Sigmoid colon (tissue), 7 donors: ENCODE data around the gene ABLIM3. TPM values are rescaled to one million over a fixed set of nuclear protein-coding genes. Genes with fewer than 3 reads are reported as not detected.

Experiments
- DNase-seq: peaks from one replicate; pipeline ENCODE4 v3.0.0-alpha.2; 2019
- H3K27ac ChIP-seq, 4 donors: fragments of 200-600 bp; sonication (generic); one replicate each; pipeline ENCODE4 v1.5.1; 2016 to 2019; ENCODE audit warnings: mild to moderate bottlenecking in 1 of 4
- H3K27me3 ChIP-seq, 3 donors: fragments of 200-600 bp; sonication (generic); one replicate each; pipeline ENCODE4 v1.5.1; 2019; ENCODE audit warnings: mild to moderate bottlenecking in 1 of 3
- H3K36me3 ChIP-seq, 4 donors: fragments of 200-600 bp; sonication (generic); one replicate each; pipeline ENCODE4 v1.5.1; 2016 to 2019
- H3K4me1 ChIP-seq, 4 donors: fragments of 200-600 bp; sonication (generic); one replicate each; pipeline ENCODE4 v1.5.1; 2017 to 2019
- H3K4me3 ChIP-seq, 4 donors: fragments of 200-600 bp; sonication (generic); one replicate each; pipeline ENCODE4 v1.5.1; 2017 to 2019; ENCODE audit warnings: mild to moderate bottlenecking in 2 of 4, moderate library complexity in 1 of 4
- H3K9me3 ChIP-seq, 4 donors: fragments of 200-600 bp in 3 of 4; sonication (generic) in 3 of 4; one replicate each; pipeline versions ENCODE4 v1.5.1 to v1.6.1; 2013 to 2019
- EP300 ChIP-seq, 4 donors: sonication (generic); formaldehyde crosslinking; IDR thresholded peaks; one replicate each; pipeline ENCODE4 v1.6.1; 2017; ENCODE audit warnings: antibody characterized with exemption in 4 of 4
- POLR2A ChIP-seq, 2 donors: fragments of 450-650 bp; IDR thresholded peaks; one replicate each; pipeline ENCODE4 v1.6.1; 2016; ENCODE audit warnings: antibody characterized with exemption in 2 of 2, mild to moderate bottlenecking in 2 of 2, moderate library complexity in 2 of 2
- POLR2AphosphoS5 ChIP-seq, 4 donors: sonication (generic); formaldehyde crosslinking; IDR thresholded peaks; one replicate each; pipeline ENCODE4 v1.6.1; 2017; ENCODE audit warnings: antibody characterized with exemption in 4 of 4
- WGBS, 2 donors: extraction: QIAGEN DNeasy Blood & Tissue Kit; methylation state at CpG; one replicate each; pipeline ENCODE4 v1.1.7; 2013; 5-methylcytosine and 5-hydroxymethylcytosine counted together
- intact Hi-C: fragments of 100-400 bp; cut with DNase I; formaldehyde crosslinking; loops from one replicate; pipeline ENCODE4 v1.15.1; 2023
- polyA plus RNA-seq, 3 donors: library from polyadenylated mRNA; stranded (reverse); fragments of 200-250 nt; gene quantifications; one replicate each; pipeline ENCODE4 v1.2.3, GENCODE V29; 2013
- total RNA-seq, 4 donors: library from RNA; depleted of rRNA; stranded (reverse); fragments of >200 nt; gene quantifications; one replicate each; pipeline ENCODE4 v1.1.0, GENCODE V29; 2016
- TF ChIP-seq, protein P1 (sequence below), 4 experiments: fragments of 450-650 bp in 3 of 4; fragments of 200-600 bp in 1 of 4; IDR thresholded peaks; one replicate each; pipeline ENCODE4 v1.5.1; 2016 to 2019; ENCODE audit warnings: antibody characterized with exemption in 4 of 4, mild to moderate bottlenecking in 3 of 4, moderate library complexity in 2 of 4
- donor health status: healthy with polysubstance abuse.
- donor health status: Bipolar disorder and iron deficiency.
- donor health status: healthy.

The ABLIM3 gene
- total and polyA plus RNA-seq, 7 donors: 5.8 to 19.9 (median 11.4) TPM

DNA sequence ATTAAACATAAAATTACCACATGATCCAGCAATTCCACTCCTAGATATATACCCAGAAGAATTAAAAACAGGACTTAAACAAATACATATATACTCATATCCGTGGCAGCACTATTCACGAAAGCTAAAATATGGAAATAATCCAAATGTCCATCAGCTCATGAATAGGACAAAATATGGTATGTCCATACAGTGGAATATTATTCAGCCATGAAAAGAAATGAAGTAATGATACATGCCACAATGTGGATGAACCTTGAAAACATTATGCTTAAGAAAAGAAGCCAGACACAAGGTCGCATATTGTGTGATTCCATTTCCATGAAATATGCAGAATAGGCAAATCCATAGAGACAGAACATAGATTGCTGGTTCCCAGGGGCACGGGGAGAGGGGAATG lies 105.6 kb downstream of the ABLIM3 start:
- Histone ChIP-seq H3K9me3 (no peaks in the 10 kb centered on the region), H3K27me3 (no peaks in the 10 kb centered on the region), H3K27ac (no peak overlapping the region), H3K36me3 (no peaks in the 10 kb centered on the region), H3K4me1 (no peaks in the 10 kb centered on the region), H3K4me3 (no peak overlapping the region)
- TF ChIP-seq EP300 (IDR thresholded peaks at IDR 0.05) (no peak), POLR2AphosphoS5 (IDR thresholded peaks at IDR 0.05) (no peak), POLR2A (IDR thresholded peaks at IDR 0.05) (no peak)
- TF ChIP-seq, protein P1, sequence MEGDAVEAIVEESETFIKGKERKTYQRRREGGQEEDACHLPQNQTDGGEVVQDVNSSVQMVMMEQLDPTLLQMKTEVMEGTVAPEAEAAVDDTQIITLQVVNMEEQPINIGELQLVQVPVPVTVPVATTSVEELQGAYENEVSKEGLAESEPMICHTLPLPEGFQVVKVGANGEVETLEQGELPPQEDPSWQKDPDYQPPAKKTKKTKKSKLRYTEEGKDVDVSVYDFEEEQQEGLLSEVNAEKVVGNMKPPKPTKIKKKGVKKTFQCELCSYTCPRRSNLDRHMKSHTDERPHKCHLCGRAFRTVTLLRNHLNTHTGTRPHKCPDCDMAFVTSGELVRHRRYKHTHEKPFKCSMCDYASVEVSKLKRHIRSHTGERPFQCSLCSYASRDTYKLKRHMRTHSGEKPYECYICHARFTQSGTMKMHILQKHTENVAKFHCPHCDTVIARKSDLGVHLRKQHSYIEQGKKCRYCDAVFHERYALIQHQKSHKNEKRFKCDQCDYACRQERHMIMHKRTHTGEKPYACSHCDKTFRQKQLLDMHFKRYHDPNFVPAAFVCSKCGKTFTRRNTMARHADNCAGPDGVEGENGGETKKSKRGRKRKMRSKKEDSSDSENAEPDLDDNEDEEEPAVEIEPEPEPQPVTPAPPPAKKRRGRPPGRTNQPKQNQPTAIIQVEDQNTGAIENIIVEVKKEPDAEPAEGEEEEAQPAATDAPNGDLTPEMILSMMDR (IDR thresholded peaks at IDR 0.05): no peak
- no peak for DNase-seq
- 90 to 91% methylated on average over 4 of the region's 4 CpGs for WGBS, 2 donors
- intact Hi-C loops: no loop called here

DNA sequence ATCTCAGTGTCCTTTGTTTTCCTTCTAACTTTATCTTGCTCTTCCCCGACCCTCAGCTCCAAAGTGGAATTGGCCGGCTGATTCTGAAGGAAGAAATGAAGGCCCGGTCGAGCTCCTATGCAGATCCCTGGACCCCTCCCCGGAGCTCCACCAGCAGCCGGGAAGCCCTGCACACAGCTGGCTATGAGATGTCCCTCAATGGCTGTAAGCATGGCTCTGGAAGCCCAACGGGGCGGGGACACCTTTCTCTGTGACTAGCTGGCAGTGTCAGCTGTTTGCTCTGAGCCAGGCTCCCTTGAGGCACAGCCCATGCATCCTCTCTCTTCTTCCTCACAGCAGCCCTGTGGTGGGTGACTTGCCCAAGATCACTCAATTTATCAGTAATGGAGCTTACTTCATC lies 106.4 kb downstream of the ABLIM3 start:
- intact Hi-C loops: no loop called here
- DNase-seq: no peak
- no peaks in the 10 kb centered on the region for H3K9me3 ChIP-seq
- no peaks in the 10 kb centered on the region for H3K4me1 ChIP-seq
- no peaks in the 10 kb centered on the region for H3K27me3 ChIP-seq
- TF ChIP-seq, protein P1 (IDR thresholded peaks at IDR 0.05): no peak
- TF ChIP-seq POLR2AphosphoS5 (IDR thresholded peaks at IDR 0.05) (no peak), POLR2A (IDR thresholded peaks at IDR 0.05) (no peak), EP300 (IDR thresholded peaks at IDR 0.05) (no peak)
- H3K36me3 ChIP-seq: no peaks in the 10 kb centered on the region
- 88 to 90% methylated on average over 8 of the region's 8 CpGs for WGBS, 2 donors
- H3K27ac ChIP-seq: no peak overlapping the region
- H3K4me3 ChIP-seq: no peak overlapping the region

DNA sequence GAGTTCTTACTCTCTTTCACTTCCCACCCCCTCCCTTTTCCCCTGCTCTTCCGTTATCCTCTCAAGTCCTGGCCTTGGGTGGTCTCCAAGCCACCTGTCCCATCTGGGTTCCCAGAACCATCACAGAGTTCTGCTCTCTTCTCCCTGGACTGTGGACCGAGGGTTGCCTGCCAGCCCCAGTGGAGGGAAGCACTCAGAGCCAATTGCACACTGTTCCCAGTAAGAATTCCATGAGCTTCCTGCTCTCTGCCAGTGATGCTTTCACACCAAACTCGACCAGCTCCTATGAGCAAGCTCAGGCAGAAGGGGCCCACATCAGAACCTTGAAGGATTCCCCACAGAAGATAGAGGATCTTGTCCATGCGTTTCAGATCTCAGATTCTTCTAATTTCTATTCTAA lies 110.3 kb downstream of the ABLIM3 start:
- WGBS, 2 donors: 61 to 76% methylated on average over 4 of the region's 4 CpGs
- H3K27ac ChIP-seq: no peak overlapping the region
- H3K9me3 ChIP-seq: no peaks in the 10 kb centered on the region
- H3K4me1 ChIP-seq: no peaks in the 10 kb centered on the region
- no peaks in the 10 kb centered on the region for H3K27me3 ChIP-seq
- H3K4me3 ChIP-seq: no peak overlapping the region
- TF ChIP-seq POLR2AphosphoS5 (IDR thresholded peaks at IDR 0.05) (no peak), POLR2A (IDR thresholded peaks at IDR 0.05) (no peak), EP300 (IDR thresholded peaks at IDR 0.05) (no peak)
- TF ChIP-seq, protein P1 (IDR thresholded peaks at IDR 0.05): no peak
- no peak for DNase-seq
- H3K36me3 ChIP-seq: no peaks in the 10 kb centered on the region
- intact Hi-C loops: no loop called here

DNA sequence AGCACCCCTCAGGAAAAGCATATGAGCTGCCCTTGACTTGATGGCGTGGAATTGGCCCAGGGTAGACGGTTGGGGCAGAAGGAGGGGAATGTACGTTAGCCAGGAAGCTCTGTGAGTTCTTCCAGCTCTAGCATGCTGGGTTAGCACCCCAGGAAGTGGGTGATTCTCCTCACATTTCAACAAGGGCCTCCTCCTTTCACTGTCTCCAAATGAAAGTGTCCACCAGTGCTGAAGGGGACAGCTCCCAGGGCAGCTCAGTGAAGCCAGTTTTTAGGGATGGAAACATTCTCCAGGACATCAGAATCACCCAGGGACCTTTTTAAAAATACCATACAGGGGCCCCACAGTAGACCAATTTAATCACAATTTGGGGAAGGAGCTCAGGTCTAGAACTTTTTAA lies 113.2 kb downstream of the ABLIM3 start:
- intact Hi-C loops: no loop called here
- no peak for DNase-seq
- no peak overlapping the region for H3K4me3 ChIP-seq
- no peaks in the 10 kb centered on the region for H3K36me3 ChIP-seq
- no peak overlapping the region for H3K27ac ChIP-seq
- H3K4me1 ChIP-seq: no peaks in the 10 kb centered on the region
- no peaks in the 10 kb centered on the region for H3K9me3 ChIP-seq
- WGBS, 2 donors: 51 to 56% methylated on average over 3 of the region's 3 CpGs
- no peak for TF ChIP-seq EP300 (IDR thresholded peaks at IDR 0.05)
- TF ChIP-seq, protein P1 (IDR thresholded peaks at IDR 0.05): no peak
- no peak for TF ChIP-seq POLR2AphosphoS5 (IDR thresholded peaks at IDR 0.05)
- no peak for TF ChIP-seq POLR2A (IDR thresholded peaks at IDR 0.05)
- no peaks in the 10 kb centered on the region for H3K27me3 ChIP-seq

DNA sequence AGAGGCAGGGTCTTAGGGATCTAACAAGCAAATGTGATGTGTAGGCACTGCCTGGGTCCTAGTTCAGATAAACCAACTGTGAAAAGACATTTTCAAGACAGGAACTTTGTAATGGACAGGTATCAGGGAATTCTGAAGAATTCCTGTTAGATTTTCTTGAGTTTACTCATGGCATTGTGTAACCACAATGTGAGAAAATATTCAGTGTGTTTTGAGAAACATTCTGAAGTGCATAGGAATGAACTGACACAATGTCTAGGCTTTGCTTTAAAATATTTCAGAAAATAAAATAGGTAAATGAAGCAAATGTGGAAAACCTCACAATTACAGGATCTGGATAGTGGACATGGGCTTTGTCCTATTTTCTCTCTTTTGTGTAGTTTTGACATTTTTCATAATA lies 115.2 kb downstream of the ABLIM3 start:
- no peaks in the 10 kb centered on the region for H3K9me3 ChIP-seq
- no peak overlapping the region for H3K27ac ChIP-seq
- intact Hi-C loops: no loop called here
- H3K4me1 ChIP-seq: no peaks in the 10 kb centered on the region
- TF ChIP-seq POLR2A (IDR thresholded peaks at IDR 0.05) (no peak), POLR2AphosphoS5 (IDR thresholded peaks at IDR 0.05) (no peak), EP300 (IDR thresholded peaks at IDR 0.05) (no peak)
- TF ChIP-seq, protein P1 (IDR thresholded peaks at IDR 0.05): no peak
- no peaks in the 10 kb centered on the region for H3K36me3 ChIP-seq
- no peak overlapping the region for H3K4me3 ChIP-seq
- no peaks in the 10 kb centered on the region for H3K27me3 ChIP-seq
- no peak for DNase-seq
